AG08396 (cell line): ENCODE measurements around the gene ZBTB25.

Source experiments
- DNase-seq: peaks from one replicate; pipeline ENCODE4 v3.0.0; 2012; ENCODE audit warnings: low spot score, mixed read lengths

ZBTB25 gene

DNA sequence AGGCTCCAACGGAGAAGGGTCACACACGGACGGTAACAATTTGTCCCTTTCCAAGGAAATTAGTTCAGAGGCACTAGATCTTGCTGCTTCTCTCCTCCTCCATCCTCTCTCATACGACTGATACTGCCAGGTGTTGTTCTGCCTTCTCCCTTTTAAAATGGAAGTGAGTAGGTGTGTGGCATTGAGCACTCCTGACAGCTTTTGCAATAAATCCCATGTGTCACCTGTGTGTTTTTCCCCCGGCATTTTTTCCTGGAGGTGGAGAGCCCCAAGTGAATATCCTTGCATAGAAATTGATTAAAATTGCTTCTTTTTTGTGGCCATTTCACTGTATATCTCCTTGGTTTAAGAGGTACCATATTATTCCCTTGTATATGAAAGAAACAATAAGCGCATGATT lies 64.5 kb downstream of the ZBTB25 start:
- no peak for DNase-seq

DNA sequence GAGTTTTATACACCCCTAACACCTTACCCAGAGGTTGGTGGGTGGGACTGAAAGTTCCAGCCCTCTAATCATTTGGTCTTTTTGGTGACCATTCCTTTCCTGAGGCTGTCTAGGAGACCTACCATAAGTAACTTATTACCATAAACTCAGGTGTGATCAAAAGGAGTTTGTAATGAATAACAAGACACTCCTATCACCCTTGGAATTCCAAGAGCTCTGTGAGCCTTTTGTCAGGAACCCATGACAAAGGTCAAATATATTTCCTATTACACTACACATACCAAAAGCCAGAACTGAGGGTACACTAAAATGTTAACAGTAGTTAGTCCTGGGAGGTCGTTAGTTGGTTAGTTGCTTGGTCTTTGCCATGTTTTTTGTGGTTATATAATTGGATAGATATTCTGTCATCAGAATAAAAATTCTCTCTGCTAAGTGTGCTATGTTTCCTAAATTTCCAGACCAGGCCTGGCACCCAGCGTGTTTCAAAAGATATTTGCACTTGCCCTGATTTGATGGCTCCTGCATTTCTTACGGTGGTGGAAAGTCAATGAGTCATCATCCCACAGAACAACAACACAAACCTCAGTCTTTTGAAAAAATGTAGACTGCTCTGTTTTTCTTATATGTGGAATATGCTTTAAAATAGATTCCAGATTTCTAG lies 65.3 kb downstream of the ZBTB25 start:
- peak; percentile 64 for DNase-seq

DNA sequence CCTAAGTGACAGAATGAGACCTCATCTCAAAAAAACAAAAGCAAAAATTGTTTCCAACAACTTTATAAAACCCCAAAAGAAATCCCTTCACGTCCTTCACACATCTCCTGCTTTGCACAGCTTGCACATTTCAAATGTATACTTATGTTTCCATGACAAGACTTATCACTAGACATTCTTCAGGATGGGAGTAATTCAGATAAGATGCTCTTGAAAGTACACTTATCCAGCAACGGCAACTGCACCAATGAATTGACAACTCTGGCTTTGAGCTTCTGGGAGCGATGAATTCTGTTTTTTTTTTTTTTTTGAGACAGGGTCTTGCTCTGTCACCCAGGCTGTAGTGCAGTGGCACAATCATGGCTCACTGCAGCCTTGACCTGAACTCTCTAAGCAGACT lies 69.1 kb downstream of the ZBTB25 start:
- no peak for DNase-seq

DNA sequence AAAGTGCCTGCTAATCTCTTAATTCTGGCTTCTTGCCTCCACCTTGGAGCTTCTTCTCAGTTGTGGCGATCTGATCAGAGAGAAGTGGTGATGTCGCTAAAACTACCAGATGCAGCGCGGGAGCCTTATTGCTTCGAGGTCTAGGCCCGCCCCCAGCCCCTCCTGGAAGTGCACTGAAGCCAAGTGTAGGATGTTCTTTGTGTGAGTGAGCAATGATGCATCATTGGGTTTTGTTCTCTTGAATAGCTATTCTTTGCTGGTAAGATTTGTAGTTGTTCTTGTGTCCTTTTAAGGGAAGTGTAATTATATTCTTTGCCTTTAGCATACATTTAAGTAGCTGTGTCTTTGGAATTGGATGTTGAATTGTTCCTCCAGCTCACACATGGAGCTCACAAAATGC lies 79.7 kb downstream of the ZBTB25 start:
- no peak for DNase-seq

DNA sequence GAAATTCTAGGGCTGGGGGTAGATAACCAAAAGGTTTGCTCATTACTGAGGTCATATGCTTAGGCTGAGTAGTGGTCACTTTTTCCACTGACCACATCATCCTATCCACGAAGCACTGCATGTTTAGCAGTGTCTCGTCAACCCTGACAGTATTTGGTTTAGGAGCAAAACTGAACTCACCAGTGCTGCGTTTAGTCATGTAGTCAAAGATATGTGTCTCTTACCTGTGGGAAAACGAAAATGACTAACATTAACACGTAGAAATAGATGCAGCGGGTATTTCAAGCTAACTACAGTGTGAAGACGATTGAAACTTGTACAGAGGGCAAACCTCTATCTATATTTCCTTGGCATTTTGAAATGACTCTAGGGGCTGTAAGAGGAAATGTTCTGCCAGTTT lies 80.9 kb downstream of the ZBTB25 start:
- no peak for DNase-seq

- DNase-seq = no peak
Observed at GRCh38 chr14:64422005-64422404, 81.6 kb downstream of the ZBTB25 start.

DNA sequence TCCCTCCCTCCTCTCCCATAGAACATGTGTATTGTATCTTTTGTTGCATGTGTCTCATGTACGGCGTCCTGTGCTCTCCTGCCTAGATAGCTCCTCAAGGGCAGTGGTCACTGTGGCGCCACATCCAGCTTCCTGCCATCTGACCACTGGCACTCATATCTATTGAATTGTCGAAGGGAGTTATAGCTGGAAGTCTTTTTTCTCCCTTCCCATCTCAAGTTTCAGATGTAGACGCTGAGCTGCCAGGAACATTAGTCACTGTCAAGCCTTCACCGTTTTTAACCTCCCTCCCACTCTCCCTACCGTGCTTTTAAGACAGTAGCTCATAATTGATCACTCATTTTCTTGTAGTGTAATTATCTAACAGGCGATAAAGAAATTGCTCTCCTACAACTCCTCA lies 82.5 kb downstream of the ZBTB25 start:
- DNase-seq = peak; percentile 45

DNA sequence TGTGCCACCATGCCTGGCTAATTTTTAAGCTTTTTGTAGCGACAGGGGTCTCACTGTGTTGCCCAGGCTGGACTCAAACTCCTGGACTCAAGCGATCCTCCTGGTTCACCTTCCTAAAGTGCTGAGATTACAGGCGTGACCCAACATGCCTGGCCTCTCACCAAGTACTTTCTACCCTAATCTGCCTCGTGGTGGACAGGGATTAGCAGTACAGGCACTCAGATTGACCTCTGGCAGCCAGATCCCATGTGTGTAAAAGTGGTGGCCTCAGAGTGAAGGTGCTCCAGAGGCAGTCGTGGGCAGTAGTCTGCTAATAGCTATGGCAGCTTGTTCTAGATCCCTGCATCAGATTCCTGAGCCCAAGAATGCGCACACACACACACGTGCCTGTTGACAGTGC lies 84.6 kb downstream of the ZBTB25 start:
- no peak for DNase-seq

DNA sequence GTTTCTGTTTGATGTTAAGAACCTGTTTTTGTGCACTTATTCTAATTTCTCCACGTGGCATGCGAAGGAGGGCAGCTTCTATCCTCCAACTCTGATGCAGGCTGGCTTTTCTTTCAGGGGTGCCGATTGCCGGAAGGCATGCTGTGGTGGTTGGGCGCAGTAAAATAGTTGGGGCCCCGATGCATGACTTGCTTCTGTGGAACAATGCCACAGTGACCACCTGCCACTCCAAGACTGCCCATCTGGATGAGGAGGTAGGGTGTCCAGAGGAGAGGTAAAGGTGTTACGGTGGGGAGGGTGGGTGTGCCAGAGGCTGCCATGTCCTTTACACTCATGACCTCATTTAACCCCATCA lies 85.9 kb downstream of the ZBTB25 start:
- DNase-seq = no peak

DNA sequence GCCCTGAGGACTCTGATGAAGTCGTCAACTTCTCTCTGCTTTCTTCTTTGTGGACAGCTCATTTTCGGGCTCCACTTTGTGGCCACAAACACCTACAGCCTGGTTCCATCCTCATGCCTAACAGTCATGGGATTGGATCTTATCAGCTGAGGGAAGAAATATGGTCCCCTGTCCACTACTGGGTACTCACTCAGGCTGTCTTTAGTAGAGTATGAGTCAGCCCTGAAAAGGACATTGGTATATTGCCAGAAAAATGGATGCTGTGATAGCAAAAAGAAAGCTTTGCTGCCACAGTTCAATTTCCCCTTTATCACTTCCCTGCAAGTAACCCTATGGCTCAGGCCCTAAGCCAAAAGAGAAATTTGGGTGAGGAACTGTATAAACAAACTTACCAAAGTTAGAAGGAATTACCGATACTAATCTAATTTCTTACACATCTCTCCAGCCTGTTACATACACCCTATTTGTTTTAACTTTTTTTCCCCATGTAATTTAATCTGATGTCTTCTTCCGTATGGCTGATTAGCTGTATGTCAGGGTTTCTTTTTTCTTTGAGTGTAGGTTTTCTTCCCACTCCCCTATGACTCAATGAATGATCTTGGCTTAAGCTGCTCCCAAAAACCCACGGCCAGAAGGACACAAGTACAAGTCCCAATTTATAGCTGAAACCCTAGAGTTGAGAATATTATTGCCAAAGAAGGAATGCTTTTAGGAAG lies 86.4 kb downstream of the ZBTB25 start:
- peak; percentile 35 for DNase-seq

- no peak for DNase-seq
Observed at GRCh38 chr14:64416348-64416932, 87.2 kb downstream of the ZBTB25 start.

DNA sequence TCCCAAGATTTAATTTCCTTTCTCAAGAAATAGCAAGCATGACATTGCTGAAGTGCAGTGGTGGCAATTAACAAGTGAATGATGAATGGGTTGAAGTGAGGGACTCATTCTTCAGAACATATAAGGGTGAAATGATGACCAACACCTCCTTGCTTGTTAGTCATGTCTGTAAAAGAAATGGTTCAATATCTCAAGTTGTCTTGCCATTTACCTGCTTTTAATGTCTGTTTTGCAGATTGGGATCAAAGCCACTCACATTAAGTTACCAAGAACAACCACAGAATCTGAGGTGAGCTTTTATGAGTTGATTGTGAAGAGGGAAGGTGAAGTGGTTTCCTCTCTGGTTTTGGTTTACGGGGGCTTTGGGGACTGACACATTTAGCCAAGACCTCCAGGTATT lies 91.4 kb downstream of the ZBTB25 start:
- no peak for DNase-seq

DNA sequence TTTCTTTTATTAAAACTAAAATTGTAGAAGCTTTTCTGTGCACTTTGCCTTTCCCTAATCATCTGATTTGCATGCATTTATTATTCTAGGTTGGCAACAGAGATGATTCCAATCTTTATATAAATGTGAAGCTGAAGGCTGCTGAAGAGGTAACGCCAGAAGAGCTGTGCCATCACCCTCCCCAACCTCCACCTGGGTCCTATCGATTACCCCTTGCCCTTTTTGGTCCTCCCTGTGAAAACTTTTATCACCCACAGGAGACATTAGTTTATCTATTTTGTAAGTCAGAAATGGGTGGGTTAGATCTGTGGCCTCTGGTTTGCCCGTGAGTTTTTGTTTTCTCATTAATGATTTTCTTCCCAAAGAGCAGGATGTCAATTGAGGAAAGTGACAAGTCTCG lies 92.6 kb downstream of the ZBTB25 start:
- no peak for DNase-seq

- no peak for DNase-seq
Observed at GRCh38 chr14:64410084-64410774, 93.4 kb downstream of the ZBTB25 start.

GRCh38 chr14:64409126-64409920 lies 94.3 kb downstream of the ZBTB25 start:
- DNase-seq = no peak

GRCh38 chr14:64407329-64407728 lies 96.3 kb downstream of the ZBTB25 start:
- DNase-seq = no peak

- DNase-seq = no peak
Observed at GRCh38 chr14:64405295-64405694, 98.3 kb downstream of the ZBTB25 start.

GRCh38 chr14:64401949-64402348 lies 101.7 kb downstream of the ZBTB25 start:
- DNase-seq = no peak

- no peak for DNase-seq
Observed at GRCh38 chr14:64400829-64401459, 102.7 kb downstream of the ZBTB25 start.
